ENCODE results near the gene MYOZ3.

Gene MYOZ3

GRCh38 chr5:150644058-150644457, 17.0 kb upstream of the MYOZ3 start:
- no peak for DNase-seq

DNA sequence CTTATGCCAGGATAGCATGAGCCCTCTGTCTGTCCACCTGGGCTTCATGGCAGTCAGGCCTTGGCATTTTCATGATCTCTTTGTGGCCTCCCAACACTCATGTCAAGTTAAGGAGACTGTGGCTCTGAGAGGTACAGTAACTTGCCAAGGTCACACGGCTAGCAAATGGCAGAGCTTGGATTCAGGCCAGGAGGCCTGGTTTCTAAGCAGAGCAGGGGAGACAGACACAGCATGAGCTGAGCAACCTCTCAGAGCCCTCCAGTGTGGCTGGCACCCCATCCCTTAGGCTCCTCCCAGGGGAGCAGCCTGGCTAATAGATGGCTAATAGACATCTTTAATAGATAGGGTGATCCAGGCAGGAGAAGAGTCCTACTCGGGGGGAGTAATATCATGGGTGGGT, 16.5 kb upstream of the MYOZ3 start:
- DNase-seq: no peak

DNA sequence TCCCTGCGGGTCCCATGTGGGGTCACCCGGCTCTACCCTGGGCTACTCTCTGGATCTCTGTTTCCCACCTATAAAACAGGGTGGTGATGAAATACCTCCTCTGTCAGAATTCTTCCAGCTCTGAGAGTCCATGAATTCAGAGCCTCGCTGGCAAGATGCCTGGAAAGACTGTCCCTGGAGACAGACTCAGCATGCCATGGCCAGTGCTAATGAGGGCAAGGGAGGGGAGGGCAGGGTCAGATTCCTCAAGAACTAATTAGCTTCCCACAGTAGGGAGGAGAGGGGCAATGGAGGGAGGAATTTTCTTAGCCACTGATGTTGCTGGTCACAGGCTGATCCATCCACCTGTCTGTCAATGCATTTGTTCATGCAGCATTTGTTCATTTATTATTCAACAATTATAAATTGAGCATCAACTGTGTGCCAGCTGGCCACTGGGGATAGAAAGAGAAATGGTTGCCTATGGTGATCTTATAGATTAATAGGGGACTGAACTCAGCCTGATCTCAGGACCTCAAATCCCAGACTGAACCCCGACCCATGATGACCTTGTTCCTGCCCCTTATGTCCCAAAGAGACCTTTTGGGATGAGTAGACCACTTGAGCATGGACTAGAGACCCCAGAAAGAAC, 15.9 kb upstream of the MYOZ3 start:
- no peak for DNase-seq

DNA sequence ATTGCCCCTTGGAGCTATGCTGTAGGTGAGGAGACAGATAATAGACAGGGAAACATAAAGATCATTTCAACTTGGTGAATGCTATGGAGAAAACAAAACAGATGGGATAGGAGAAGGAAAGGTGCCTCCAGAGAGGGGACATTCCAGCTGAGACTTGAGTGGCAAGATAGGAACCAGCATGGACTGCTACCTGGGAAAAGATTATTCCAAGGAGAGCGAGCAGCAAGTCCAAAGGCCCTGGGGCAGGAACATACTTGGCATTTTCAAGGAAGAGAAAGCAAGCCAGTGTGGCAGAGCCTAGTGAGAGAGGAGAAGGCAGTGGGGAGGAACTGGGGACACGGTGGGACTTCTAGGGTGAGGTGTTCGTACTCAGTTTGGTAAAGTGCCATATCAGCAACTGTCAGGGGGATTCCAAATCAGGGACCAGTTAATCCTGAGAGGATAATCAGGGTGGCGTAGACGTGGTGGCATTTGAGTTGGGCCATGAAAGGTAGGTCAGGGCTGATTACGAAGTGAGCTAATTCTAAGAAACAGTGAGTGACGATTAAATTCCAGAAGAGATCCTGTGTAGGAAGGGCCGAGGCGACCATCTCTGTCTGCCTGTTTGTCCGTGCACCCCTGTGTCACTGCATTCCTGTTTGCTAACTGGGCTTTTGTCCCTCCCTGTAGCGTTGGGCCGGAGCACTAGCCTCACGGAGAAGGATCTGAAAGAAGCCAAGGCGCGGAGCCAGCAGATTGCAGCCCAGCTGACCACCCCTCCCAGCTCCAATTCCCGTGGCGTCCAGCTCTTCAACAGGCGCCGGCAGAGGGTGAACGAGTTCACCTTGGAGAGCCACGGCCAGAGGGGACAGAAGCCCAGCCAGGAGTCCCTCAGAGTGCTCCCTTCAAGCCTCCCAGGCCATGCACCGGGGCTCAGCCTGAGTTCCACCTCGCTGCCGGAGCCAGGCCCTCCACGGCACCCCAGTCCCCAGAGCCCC, 13.5 kb upstream of the MYOZ3 start:
- DNase-seq: no peak

- DNase-seq: no peak
These were observed 12.6 kb upstream of the MYOZ3 start for GRCh38 chr5:150648294-150649107.

GRCh38 chr5:150649108-150650020, 11.7 kb upstream of the MYOZ3 start:
- no peak for DNase-seq

DNA sequence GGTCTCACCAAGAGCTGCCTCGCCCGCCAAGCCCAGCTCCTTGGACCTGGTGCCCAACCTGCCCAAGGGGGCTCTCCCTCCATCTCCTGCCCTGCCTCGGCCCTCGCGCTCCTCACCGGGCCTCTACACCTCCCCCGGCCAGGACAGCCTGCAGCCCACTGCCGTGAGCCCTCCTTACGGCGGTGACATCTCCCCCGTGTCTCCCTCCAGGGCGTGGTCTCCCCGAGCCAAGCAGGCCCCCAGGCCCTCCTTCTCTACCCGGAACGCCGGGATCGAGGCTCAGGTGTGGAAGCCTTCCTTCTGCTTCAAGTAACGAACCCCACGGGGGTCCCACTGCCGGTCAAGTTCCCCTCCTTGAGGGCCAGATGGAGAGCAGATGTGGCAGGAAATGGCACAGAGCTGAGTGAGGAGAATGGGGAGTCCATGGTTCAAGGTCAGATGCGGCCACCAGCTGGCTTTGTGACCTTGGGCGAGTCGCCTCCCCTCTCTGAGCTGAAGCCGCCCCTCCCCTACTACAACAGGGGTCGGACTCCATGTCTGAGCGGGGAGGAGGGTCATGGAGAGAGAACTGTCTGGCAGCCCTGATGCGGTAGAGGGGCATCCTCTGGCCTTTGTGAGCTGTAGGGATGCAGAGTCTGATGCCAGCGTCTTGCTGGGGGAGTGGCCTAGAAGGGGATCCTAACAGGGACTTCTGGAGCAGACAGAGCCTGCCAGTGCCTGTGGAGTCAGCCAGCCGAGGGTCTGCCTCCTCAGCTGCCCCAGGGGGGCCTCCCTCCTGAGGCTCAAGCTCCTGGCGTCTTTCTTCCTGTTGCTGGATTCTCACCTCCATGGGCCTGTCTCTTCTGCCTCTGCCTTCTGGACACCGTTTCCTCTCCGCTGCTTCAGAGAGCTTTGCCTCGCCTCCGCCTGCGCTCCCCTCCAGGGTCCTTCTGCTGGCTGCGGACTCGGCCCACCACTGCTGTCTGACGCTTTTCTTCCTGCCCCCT, 10.7 kb upstream of the MYOZ3 start:
- no peak for DNase-seq

GRCh38 chr5:150651382-150651781, 9.7 kb upstream of the MYOZ3 start:
- no peak for DNase-seq

- no peak for DNase-seq
These were observed 9.0 kb upstream of the MYOZ3 start for GRCh38 chr5:150651924-150652671.

DNA sequence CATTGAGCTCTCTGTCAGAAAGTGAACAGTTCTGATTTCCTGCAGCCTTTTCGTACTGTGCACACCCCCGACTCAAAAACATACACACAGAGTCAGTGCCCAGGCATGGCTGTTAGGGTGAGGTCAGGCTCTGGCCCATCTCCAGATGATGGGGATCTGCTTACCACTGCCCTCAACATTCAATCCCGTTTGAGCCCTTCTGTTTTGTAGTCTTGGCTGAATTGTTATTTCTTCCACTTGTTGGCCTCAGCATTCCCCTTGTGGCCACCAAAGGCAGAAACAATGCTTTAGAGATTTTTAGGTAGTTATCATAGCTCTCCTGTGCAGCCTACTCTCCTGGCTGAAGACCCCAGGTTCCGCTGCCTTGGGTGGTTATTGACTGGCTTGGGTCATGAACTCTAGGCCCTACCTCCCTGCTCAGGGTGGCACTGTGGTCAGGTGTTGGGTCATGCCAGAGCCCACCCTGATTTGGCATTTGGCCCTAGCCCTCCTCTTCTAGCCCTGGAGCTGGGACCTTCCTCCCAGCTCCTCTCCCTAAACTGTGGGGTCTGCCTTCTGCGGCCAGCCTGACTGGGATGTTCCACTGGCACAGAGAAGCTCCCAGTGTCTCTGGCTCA, 7.8 kb upstream of the MYOZ3 start:
- no peak for DNase-seq

DNA sequence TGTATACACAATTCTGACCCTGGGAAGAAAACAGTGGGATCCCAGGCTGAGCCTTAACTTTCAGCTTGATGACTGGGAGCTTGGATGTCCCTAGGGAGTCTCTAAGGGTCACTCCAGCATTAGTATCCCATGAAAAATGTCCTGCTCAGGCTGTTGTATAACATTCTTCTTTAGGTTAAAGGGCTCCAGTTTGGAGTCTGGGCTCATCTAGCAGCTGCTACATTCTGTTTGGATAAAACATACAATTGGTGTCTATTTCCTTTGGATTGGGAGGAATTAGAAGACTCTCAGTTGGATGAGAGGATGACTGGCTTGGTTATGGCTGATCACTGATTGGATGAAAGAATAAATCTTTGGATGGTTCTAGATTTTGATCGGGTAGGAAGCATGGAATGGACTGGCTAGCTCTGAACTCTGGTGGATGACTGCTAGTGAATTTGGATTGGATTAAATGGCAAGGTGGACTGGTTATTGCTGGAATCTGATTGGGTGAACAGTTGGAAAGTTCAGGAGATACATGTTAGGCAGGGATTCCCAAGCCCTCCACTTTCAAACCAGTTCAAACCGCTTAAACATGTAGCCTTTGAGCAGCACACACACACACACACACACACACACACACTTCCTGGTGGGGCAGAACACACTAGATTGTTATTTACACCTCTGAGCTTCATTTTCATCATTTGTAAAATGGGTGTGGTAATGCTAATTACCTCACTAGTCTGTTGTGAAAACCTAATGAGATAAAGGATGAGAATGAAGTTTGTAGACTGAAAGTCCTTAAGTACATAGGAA, 7.1 kb upstream of the MYOZ3 start:
- no peak for DNase-seq

DNA sequence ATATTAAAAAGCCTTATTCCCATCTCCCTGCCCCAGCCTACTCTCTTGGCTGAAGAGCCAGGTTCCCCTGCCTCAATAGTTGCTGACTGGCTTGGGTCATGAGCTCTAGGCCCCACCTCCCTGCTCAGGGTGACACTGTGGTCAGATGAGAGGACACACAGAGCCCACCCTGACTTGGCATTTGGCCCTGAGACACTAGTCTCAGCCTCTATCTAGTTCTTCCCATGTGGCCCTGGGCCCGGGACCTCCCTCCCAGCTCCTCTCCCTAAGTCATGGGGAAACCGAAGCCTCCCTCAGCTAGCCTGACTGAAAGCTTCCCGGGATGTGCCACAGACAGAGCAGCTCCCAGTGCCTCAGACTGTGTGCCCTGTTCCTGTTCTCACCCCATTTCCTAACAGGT, 5.8 kb upstream of the MYOZ3 start:
- DNase-seq: no peak

DNA sequence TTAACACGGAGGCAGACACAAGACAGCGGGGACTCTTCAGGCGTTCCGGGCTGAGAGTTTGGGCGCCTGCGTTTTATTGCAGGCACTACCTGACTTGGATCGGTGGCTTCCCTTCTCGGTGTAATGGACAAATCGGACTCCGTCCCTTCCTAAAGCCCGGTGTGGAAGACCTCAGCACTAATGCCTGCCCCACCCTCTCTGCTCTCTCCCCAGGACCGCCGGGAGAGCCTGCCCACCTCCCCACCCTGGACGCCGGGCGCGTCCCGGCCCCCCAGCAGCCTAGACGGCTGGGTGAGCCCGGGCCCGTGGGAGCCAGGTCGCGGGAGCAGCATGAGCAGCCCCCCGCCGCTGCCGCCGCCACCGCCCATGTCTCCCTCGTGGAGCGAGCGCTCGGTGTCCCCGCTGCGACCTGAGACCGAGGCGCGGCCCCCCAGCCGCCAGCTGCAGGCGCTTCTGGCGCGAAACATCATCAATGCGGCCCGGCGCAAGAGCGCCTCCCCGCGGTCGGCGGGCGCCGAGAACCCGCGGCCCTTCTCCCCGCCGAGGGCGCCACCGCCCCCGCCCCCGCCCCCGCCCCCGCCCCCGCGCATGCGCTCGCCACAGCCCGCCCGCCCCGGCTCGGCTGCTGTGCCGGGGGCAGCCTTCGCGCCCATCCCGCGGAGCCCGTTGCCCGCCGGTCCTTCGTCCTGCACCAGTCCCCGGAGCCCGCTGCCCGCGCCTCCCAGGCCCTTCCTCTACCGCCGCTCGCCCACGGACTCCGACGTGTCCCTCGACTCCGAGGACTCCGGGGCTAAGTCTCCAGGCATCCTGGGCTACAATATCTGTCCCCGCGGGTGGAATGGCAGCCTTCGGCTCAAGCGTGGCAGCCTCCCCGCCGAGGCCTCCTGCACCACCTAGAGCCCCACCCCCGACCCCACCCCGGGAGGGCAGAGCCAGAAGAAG, 4.6 kb upstream of the MYOZ3 start:
- peak; percentile 80 for DNase-seq

GRCh38 chr5:150658121-150658520, 2.9 kb upstream of the MYOZ3 start:
- no peak for DNase-seq

DNA sequence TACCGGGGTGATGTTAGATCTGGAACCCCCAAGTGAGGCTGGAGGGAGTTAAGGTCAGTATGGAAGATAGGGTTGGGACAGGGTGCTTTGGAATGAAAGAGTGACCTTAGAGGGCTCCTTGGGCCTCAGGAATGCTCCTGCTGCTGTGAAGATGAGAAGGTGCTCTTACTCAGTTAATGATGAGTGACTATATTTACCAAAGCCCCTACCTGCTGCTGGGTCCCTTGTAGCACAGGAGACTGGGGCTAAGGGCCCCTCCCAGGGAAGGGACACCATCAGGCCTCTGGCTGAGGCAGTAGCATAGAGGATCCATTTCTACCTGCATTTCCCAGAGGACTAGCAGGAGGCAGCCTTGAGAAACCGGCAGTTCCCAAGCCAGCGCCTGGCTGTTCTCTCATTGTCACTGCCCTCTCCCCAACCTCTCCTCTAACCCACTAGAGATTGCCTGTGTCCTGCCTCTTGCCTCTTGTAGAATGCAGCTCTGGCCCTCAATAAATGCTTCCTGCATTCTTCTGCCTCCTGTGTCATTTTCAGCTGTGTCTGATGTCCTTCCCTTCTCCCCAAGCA, 2.3 kb upstream of the MYOZ3 start:
- DNase-seq: no peak

DNA sequence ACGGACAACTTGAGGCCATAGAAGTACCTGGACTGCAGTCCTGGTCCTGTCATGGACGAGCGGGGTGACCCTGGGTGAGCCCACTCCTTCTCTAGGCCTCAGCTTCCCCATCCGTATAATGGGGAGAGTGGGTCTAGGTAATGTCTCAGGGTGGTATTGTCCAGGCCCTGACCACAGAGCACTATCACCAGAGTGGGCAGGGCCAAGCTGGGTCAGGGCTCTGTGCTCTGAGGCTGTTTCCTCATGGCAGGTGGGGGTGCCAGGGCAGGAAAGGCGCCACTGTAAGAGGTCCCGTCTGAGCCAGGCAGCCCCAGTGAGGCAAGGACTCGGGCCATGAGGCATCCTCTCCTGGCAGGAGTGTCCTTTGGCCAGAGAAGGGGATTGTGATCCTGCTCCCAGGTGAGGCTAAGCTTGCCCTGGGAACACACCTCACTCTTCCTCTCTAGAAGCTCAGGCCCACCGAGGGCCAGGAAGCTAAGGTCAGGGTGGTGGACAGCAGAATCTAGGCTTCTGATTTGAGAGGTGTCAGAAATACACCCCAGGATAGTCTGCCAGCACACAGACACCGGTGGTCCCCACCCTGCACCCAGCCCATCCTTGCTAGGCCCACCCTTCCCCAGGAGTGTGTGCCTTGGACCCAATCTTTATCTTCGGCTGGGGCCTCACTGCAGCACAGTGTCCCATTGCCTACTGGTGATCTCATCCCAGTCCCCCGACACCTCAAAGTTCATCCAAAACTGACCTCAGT, 1.5 kb upstream of the MYOZ3 start:
- DNase-seq: no peak

All from activated CD4-positive, alpha-beta T cell treated with anti-CD3 and anti-CD28 coated beads, Interleukin-2, amount 50 U/mL, for 1 hour (primary cell).